ENCODE measurements around the gene BDNF. TPM values are rescaled to one million over a fixed set of nuclear protein-coding genes. Genes with fewer than 3 reads are reported as not detected.

Gene BDNF
- total RNA-seq, 1 experiment from 2014 or later: 6.3 TPM

DNA sequence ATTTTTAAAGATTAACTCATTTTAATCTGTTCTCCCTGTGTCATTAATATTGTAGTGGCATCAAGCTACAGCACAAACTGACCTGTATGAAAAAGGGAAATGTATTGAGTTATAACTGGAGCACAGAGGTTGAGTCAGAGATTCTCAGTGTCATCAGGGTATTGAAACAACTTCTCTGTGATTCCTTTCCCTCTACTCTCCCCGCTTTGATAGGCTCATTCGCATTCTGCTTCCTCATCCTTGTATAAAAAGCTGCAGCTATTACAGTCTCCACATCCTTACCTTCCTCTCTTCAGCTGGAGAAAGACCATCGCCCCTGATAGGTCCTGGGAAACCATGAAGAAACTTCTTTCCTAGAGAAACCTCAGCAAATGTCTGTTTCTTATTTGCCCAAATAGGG, 90.0 kb downstream of the BDNF start:
- POLR2A ChIA-PET: no interaction called here
- Mint-ChIP-seq H3K27me3 (ENCODE audit: insufficient read depth, unreplicated experiment) (no peaks in the 10 kb centered on the region), H3K36me3 (ENCODE audit: insufficient read depth, unreplicated experiment) (no peaks in the 10 kb centered on the region), H3K27ac (ENCODE audit: low read depth, unreplicated experiment) (no peak overlapping the region), H3K4me3 (ENCODE audit: unreplicated experiment) (no peak overlapping the region), H3K9me3 (ENCODE audit: unreplicated experiment) (no peaks in the 10 kb centered on the region), H3K4me1 (ENCODE audit: insufficient read depth, unreplicated experiment) (peaks cover 11% of the 10 kb centered on the region)
- DNase-seq (ENCODE audit: unreplicated experiment): no peak
- CTCF ChIA-PET: no interaction called here
- no peak for TF ChIP-seq CTCF (IDR thresholded peaks at IDR 0.05; ENCODE audit: unreplicated experiment)
- intact Hi-C loops (cut with micrococcal nuclease): no loop called here
- BruUV-seq (replicated peaks): no TSS peak

GRCh38 chr11:27608951-27609350, 91.3 kb downstream of the BDNF start:
- TF ChIP-seq CTCF (IDR thresholded peaks at IDR 0.05; ENCODE audit: unreplicated experiment): no peak
- Mint-ChIP-seq H3K9me3 (ENCODE audit: unreplicated experiment) (no peaks in the 10 kb centered on the region), H3K27ac (ENCODE audit: low read depth, unreplicated experiment) (no peak overlapping the region)

GRCh38 chr11:27605422-27605821, 94.8 kb downstream of the BDNF start:
- H3K4me3 Mint-ChIP-seq (ENCODE audit: unreplicated experiment): no peak overlapping the region
- no peaks in the 10 kb centered on the region for H3K4me1 Mint-ChIP-seq (ENCODE audit: insufficient read depth, unreplicated experiment)
- no peaks in the 10 kb centered on the region for H3K36me3 Mint-ChIP-seq (ENCODE audit: insufficient read depth, unreplicated experiment)
- ChIA-PET POLR2A (no interaction called here), CTCF (interaction anchor here (0.7 to 1.1 kb wide), 2 partner anchors 37 to 91 kb away, joined by 3 to 4 read pairs; no protein-coding TSS in a partner anchor)
- DNase-seq (ENCODE audit: unreplicated experiment): no peak
- H3K9me3 Mint-ChIP-seq (ENCODE audit: unreplicated experiment): no peaks in the 10 kb centered on the region
- H3K27me3 Mint-ChIP-seq (ENCODE audit: insufficient read depth, unreplicated experiment): no peaks in the 10 kb centered on the region
- BruUV-seq (replicated peaks): no TSS peak
- no peak overlapping the region for H3K27ac Mint-ChIP-seq (ENCODE audit: low read depth, unreplicated experiment)
- intact Hi-C loops (cut with micrococcal nuclease): no loop called here
- TF ChIP-seq CTCF (IDR thresholded peaks at IDR 0.05; ENCODE audit: unreplicated experiment): no peak

More at GRCh38 chr11:27608951-27609350, 91.3 kb downstream of the BDNF start:
- no peaks in the 10 kb centered on the region for H3K36me3 Mint-ChIP-seq (ENCODE audit: insufficient read depth, unreplicated experiment)
- peaks cover 11% of the 10 kb centered on the region for H3K4me1 Mint-ChIP-seq (ENCODE audit: insufficient read depth, unreplicated experiment)
- DNase-seq (ENCODE audit: unreplicated experiment): no peak
- H3K4me3 Mint-ChIP-seq (ENCODE audit: unreplicated experiment): no peak overlapping the region
- no peaks in the 10 kb centered on the region for H3K27me3 Mint-ChIP-seq (ENCODE audit: insufficient read depth, unreplicated experiment)
- intact Hi-C loops (cut with micrococcal nuclease): no loop called here
- POLR2A ChIA-PET: no interaction called here
- BruUV-seq (replicated peaks): no TSS peak
- CTCF ChIA-PET: interaction anchor here (0.7 kb wide), 2 partner anchors 32 to 886 kb away, joined by 3 read pairs; no protein-coding TSS in a partner anchor

Other genes with a start within 250 kb of the BDNF start
- gene LGR4, start 227.7 kb downstream of the BDNF start, total RNA-seq (2022): 14.2 and 14.8 TPM in 2 replicates
- 47.7 and 50.3 TPM in 2 replicates for gene LIN7C, start 193.7 kb downstream of the BDNF start, total RNA-seq (2022)